OCI-LY1 (cell line): Measurements from ENCODE around the gene HKDC1.

Experiments
- CTCF ChIP-seq: fragments of 200-600 bp; sonication (generic), shearing (Covaris generic); IDR thresholded peaks from 2 replicates; pipeline ENCODE4 v1.5.1; 2017; ENCODE audit warnings: mild to moderate bottlenecking, antibody characterized with exemption, low read length, moderate library complexity, mixed read lengths
- EZH2 ChIP-seq: fragments of 200-600 bp; sonication (generic), shearing (Covaris generic); IDR thresholded peaks from 2 replicates; pipeline ENCODE4 v1.8.0; 2017; ENCODE audit warnings: borderline replicate concordance, mixed run types, mild to moderate bottlenecking, antibody characterized with exemption, low read length, moderate library complexity, mixed read lengths

- no peak for TF ChIP-seq CTCF
- TF ChIP-seq EZH2: no peak
Measured at GRCh38 chr10:69224862-69225657, 4.9 kb downstream of the HKDC1 start.
